Medulla oblongata (tissue), 1 donor: ENCODE results near the gene GAN.
A peak's percentile ranks its signal among the peaks of the same experiment; 100 is the strongest.

Source experiments
- DNase-seq: peaks from one replicate; pipeline ENCODE4 v3.0.0-alpha.2; 2015; ENCODE audit errors: extremely low spot score

The GAN gene

DNA sequence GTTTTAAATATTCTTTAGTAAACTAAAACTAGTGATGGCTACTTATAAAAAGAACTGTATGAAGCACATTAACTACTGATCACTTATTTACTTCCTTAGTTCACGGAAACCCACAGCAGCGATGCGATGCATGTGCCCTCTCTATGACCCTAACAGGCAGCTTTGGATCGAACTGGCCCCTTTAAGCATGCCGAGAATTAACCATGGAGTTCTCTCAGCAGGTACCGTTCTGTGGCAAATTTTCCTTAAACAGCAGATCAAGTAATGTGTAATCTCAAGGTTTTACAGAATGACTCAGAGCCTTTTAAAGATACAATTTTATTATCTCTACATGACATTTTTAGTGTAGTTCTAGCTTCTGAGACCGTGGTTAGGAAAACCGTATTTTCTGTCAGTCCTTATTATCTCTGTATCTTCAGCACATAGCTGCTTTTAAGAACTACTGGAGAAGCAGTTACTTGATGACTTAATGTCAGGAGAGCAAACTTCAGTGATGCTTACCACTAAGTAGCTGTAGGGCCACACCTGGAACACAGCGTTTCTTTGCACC, 43.0 kb downstream of the GAN start:
- no peak for DNase-seq

- DNase-seq: no peak
Measured at GRCh38 chr16:81358860-81359259, 44.1 kb downstream of the GAN start.

DNA sequence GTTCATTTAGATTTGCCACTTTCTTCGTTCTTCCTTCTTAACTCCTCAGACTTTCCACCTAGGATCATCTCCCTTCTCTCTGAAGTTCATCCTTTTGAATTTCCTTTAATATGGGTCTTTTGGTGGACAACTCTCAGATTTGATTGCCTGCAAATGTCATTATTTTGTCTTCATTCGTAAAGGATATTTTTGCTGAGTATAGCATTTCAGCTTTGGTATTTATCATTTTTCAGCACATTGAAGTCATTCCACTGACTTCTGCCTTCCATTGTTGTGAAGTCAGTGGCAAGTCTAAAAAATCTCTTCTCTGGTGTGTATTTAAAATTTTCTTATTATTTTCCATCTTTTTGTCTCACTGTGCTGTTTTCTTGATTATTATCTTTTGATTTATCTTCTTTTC, 45.4 kb downstream of the GAN start:
- no peak for DNase-seq

DNA sequence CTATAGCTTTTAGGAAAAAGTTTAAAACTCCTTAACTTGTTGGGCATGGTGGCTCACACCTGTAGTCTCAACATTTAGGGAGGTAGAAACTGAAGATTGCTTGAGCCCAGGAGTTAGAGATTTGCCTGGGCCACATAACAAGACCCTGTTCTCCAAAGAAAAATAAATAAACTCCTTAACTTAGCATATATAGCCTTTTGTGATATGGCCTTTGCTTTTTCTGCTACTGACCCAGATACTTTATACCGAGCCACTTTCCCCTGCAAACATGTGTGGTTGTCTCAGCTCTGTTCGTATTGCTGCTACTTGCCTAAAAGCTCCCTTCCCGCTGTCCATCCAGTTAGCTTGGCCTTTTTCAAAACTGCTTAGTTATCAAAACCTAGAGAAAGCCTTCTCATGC, 51.0 kb downstream of the GAN start:
- no peak for DNase-seq

DNA sequence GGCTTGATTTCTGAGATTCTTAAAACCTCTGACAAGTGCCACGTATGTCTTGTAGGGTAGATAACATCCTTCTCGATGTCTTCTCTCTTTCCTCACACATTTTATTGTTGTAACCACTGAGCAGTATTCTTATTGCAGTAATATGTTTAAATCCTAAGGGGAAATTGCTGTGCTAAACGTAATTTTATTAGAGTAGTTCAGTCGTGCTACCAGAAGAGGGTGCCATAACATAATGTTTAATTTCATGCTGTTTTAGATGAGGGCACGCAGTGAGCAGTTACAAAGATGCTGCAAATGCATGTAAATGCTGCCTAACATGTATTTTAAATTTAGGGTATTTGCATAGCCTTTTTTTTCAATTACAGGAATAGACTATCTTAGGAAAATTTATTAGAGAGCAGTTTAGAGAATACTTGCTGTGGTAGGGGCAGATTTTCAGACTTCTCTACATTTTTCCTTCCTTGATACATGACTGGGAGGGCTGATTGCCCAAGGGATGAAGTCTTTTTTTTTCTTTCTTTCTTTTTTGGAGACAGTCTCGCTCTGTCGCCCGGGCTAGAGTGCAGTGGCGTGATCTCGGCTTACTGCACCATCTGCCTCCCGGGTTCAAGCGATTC, 51.7 kb downstream of the GAN start:
- DNase-seq: peak; percentile 75

- DNase-seq: no peak
Measured at GRCh38 chr16:81367821-81368220, 53.1 kb downstream of the GAN start.

GRCh38 chr16:81369888-81370504, 55.2 kb downstream of the GAN start:
- DNase-seq: no peak

- DNase-seq: no peak
Measured at GRCh38 chr16:81371106-81371505, 56.3 kb downstream of the GAN start.

- DNase-seq: no peak
Measured at GRCh38 chr16:81374550-81374949, 59.8 kb downstream of the GAN start.

DNA sequence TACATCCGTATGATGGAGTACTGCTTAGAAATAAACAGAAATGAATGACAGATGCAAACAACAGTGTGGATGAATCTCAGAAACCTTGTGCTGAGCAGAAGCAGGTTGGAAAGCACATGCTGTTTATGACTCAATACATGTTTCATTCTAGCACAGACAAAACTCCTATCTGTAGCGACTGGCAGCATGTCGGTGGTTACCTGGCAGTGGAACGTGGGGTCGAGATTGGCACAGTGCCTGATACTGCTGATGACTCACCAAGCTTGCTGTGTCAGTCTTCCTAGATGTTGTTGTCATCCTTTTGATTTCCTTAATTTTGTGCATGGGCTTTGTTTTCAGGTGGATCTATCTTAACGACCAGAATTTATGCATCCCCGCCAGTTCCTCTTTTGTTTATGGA, 62.1 kb downstream of the GAN start:
- DNase-seq: no peak

DNA sequence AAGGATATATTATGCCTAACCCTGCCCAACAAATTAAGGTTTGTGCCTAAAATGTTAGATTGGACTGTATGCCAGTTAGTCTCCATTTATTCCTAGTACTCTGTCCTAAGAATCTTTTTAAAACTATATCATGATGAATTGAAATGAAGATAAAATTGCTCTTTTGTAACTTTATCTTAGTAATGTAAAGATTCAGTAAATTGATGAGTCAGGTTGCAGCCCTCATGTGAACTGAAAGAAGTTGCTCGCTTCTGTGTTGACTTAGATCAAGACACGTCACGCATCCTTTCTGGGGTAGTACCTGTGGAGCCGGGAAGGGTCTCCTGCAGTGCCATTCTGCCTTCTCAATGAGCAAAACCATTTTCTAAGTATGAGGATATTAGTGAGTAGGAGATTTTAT, 63.3 kb downstream of the GAN start:
- no peak for DNase-seq

- DNase-seq: no peak
Measured at GRCh38 chr16:81380932-81381331, 66.2 kb downstream of the GAN start.

GRCh38 chr16:81384006-81384405, 69.2 kb downstream of the GAN start:
- DNase-seq: peak; percentile 54

DNA sequence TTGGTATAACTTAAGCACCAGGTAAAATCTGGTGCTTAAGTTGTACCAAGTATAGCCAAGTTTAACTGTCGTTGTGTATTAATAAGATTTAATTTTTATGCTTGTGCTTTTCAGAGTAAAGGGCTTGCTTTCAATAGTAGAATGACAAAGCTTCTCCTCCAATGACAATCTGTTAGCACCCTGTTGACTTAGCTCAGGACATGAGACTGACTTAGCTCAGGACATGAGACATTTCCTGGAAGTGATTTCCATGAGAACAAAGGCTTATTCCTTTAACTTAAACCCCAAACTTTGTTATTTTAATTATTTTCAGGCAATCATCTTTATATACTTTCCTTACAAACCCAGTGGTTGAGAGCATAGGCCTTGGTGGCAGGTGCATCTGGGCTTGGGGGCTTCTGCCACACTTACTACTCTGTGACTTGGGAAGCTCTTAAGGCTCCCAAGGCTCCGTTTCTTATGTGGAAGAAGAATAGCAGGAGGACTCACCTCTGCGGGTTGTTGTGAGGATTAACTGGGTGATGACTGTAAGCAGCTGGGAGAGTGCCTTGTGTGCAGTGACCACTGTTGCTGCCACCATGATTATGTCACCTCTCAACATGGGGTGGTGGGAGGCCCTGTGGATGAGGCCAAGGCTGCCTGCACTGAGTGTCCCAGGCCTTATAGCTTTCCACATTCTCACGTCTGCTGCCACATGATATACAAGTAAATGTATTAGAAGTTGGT, 70.4 kb downstream of the GAN start:
- no peak for DNase-seq

GRCh38 chr16:81388357-81388756, 73.6 kb downstream of the GAN start:
- DNase-seq: no peak

- DNase-seq: peak; percentile 7
Measured at GRCh38 chr16:81390840-81391239, 76.1 kb downstream of the GAN start.

DNA sequence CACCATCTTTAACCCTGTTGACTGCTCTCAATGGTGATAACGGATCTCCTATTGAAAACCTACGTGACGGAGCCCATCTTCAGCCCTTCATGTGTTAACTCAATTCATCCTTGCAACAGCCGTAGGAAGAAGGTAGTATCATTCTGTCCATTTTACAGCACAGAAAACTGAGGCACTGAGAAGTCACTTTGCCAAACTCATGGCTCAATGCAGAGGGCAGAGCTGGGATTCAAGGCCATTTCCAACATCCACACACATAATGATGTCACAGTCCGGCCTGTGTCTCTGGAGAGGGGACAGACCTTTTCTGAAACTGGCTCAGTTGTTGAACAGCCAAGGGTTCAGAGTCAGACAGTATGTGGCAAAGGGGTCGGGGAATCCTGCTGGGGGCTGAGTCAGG, 77.2 kb downstream of the GAN start:
- no peak for DNase-seq

DNA sequence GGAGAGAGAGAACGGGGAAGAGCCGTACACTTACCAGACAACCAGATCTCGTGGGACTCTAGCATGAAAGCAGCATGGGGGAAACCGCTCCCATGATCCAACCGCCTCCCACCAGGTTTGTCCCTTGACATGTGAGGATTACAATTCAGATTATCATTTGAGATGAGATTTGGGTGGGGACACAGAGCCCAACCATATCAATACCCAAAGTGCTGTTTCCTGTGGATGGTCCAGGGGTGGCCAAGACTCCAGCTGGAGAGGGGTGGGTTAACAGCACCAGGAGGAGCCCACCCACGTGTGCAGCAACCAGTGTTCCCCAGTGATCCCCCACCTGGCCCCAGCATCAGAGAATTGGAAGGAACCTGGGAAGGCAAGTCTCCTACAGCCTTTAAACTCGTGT, 79.7 kb downstream of the GAN start:
- no peak for DNase-seq

DNA sequence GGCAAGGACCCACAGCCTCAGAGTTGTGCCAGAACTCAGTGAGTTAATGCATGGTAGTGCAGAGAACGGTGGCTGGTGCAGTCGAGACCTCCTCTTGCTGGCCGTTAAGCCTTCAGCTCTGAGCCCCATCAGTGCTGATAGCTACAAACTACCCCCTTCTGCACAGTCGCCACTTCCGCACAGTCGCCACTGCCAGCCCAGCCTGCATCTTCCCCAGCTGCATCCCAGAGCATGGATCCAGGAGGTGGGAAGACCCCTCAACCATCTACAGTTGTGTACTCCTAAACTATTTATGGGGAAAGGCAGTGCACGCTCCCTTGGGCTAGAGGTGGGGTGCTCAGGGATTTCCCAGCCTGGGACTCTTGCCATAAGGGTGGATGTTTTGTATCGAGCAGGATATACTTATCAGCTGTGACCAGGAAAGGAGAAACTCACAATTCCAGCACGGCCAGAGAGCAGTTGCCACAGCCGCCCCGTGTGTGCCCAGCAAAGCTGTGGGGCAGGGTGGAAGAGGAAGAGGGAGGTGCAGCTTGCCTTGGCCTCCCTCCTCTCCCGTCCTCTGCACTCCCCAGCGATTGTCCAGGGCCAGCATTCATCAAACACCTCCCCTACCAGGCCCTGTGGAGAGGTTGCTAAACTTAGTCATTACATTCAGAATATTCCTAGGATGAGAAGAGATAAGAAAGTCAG, 80.3 kb downstream of the GAN start:
- no peak for DNase-seq

- DNase-seq: no peak
Measured at GRCh38 chr16:81397058-81397878, 82.5 kb downstream of the GAN start.

DNA sequence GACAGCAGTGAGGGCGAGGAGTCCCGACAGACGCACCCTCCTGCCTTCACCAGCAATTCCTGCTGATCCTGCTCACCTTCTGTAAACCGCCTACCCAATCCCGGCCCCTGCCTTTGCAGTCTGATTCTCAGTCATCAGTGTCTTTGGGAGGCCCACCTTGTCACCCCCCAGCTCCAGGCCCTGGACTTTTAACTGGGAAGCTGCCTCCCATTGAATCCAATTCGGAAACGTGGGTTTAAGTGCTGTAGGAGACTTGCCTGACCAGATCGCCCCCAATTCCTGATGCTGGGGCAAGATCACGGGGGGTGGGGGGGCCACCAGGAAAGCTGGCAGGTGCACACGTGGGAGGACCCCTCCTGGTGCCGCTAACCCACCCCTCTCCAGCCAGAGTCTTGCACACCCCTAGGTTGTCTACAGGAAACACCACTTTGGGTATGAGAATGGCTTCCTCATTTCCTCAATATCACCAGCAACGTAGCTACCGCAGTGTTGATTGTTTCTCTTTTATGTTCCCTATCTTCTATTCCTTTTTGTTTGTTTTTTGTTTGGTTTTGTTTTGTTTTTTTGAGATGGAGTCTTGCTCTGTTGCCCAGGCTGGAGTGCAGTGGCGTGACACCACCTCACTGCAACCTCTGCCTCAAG, 83.2 kb downstream of the GAN start:
- DNase-seq: no peak
